Measurements from ENCODE around the gene CDC14B.
"Not testable (repeated sequence)": the region's sequence is repeated elsewhere in the genome, so short reads cannot be mapped to it uniquely, and the experiment has no call there.

The CDC14B gene

DNA sequence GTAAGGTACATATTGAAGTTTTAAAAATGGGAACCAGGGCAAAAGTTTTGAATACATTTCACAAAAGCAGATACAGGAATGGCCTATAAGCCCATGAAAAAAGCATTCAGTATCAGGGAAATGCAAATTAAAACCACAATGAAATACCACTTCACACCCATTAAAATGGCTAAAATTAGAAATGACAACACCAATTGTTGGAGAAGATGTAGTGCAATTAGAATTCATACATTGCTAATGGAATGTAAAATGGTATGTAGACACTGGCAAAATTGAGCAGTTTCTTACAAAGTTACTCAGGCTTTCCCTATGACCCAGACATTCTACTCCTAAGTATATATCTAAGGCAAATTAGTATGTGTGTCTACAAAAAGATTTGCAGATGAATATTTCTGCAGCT is 34.2 kb downstream of the CDC14B start:
- no peak for DNase-seq (ENCODE audit: low read depth)

DNA sequence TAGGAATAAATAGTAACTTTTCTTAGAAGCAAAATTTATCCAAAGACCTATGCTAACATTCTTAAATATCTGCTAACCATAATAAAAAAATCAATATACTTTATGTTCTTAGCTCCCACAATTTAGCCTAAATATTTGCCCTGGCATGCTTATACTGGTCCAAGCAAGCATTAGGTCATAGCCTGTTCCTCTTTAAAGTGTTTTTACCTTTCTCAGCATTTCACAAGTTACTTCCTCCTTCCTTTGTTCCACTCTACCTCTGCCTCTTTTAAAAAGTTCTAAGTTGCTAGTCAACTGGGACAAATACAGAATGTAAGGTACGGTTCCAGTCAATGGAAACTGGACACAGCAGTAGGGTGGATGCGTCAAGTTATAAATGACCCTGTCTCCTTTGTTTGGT is 37.4 kb downstream of the CDC14B start:
- DNase-seq (ENCODE audit: low read depth): not testable (repeated sequence)

DNA sequence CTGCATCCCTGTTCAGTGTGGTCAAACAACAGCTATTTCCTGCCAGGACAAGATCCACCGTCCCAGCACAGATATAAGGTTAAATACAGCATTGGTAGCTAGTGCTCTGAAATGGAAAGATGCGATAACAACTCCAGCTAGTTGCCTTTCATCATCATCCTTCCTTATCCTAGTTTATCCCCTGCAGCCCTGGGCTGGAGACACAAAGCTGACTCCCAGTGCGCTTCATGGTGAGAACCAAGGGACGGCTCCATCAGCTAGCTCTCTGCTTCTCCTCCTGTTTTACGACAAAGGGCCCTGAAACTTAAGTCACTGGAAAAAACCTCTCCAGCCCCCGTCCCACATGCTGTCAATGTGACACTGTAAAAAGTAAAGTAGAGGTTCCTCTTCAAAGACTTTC is 37.9 kb downstream of the CDC14B start:
- no peak for DNase-seq (ENCODE audit: low read depth)

DNA sequence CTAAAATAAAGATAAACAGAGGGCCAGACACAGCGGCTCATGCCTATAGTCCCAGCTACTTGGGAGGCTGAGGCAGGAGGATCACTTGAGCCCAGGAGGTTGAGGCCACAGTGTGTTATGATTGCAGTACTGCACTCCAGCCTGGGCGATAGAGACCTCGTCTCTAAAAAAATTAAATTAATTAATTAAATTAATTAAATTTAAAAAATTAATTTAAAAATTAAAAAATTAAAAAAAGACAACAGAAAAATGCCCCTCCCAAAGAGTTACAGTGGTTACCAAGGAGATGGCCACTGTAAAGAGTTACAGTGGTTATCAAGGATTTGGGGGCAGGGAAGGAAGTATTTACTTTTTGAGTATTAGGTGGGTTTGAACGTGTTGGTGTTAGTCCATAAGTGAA is 38.3 kb downstream of the CDC14B start:
- DNase-seq (ENCODE audit: low read depth): no peak

DNA sequence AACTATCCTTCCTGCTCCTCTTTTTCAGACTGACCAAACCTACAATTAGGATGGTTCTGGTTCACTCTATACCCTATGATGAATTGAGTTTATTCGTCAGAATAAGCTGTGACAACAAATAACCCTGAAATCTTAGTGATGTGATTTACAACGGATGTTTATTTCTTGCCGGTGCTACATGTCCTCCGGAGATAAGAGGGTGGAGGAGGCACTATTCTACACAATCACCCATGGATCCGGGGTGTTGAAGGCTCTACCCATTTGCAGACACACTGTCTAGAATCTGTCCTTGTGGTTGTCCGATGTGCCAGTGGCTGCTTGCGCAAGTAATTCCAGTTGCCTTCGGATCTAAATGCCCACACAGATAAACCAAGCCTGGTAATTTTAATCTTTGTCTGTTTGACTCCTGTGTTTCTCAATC is 44.7 kb downstream of the CDC14B start:
- no peak for DNase-seq (ENCODE audit: low read depth)

DNA sequence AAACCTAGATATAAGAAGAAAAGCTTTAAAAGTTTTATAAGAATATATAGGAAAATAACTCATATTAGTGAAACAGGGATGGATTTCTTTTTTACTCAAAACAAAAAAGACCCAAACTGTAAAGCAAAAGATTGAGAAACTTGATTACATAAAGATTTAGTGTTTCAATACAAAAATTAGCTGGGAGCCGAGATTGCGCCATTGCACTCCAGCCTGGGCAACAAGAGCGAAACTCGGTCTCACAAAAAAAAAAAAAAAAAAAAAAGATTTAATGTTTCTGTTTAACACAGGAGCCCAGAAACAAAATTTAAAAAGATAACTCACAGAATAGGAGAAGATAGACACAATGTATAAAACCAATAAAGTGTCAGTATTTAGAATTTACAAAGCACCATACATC is 45.2 kb downstream of the CDC14B start:
- DNase-seq (ENCODE audit: low read depth): no peak

DNA sequence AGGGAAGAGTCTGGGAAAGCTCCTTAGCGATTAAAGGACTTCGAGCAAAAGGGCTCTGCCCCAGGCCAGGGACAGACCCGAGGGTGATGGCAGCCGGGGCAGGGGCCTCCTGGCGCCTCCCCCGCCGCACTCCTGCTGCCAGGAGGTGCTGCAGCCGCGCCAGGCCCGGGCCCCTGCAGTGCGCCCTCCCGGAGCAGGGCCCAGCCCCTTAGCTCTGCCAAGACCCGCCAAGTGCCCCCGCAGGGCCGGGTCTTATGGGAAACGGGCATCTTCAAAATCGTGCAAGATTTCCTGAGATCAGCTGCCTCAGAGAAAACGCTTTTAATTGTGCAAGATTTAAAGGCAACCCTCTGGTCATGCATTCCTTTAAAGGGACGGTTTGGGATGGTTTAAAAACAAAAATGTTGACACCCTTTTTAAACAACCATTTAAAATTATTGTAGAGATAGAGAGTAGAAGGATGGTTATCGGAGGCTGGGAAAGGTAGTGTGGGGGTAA is 52.4 kb downstream of the CDC14B start:
- DNase-seq (ENCODE audit: low read depth): no peak

DNA sequence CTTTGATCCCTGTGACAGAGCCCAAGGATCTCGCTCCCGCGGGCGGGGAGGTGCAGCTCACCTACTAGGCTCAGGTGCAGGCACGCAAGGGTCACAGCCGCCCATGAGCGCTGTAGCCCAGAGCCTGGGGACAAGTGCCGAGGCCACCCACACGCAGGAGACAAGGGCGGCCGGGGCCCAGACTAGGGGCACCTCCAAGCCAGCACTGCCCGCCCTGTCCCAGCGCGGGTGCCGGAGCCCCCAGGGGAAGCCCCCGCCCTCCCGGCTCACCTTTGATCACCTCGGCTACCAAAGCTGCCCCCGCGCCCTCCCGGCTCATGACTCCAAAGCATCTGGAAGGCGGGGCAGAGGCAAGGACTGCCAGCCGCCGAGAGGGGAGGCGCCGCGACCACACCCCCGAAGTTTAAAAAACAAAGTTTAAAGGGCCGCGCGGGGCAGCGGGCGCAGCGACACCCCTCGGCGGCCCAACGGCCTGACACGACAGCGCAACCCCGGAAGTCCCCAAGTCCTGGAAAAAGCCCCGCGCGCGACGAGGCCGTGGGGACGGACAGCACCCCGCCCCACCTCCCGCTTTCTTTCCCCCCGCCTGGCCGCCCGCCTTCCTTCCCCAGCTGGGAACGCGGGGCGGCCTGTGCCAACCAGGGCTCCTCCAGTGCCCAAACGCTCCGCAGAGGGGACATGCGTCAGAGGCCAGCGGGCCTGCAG is 53.0 kb downstream of the CDC14B start:
- DNase-seq (ENCODE audit: low read depth): peak; percentile 74

DNA sequence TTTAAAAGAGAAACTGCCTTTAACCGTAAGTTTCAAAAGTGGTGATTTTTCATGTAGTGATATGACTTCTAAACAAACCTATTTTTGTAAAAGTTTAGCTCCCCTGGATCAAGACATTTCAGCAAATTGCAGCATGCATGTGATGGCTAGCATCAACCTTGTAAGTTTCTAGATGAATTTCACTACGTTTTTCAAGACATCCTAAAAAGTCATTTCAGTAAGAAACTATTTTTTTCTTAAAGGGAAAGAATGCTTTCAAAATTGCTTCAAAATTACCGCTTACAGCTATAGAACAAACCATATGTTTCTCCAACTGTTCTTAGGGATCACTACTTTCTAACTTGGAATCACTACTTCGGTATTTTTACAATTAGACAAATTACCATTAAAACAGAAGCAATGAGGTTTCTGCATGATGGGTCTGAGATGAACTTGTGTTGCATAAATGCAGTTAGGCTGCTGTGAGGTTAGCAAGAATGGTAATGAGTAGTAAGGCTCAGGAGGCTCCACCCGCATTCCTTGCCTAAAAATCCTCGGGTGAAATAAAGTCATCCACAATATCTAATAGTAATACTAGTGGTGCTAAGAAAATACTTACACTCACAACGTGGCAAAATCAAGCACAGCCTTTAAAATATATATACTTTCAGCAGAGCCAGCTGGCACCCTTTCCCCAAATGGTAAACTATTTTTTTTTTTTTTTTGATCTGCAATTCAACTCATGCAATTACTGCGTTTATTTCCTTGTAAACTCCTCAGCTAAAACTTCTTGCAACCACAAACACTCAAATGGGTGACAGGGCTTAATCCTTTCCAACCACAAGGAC is 53.8 kb downstream of the CDC14B start:
- no peak for DNase-seq (ENCODE audit: low read depth)

DNA sequence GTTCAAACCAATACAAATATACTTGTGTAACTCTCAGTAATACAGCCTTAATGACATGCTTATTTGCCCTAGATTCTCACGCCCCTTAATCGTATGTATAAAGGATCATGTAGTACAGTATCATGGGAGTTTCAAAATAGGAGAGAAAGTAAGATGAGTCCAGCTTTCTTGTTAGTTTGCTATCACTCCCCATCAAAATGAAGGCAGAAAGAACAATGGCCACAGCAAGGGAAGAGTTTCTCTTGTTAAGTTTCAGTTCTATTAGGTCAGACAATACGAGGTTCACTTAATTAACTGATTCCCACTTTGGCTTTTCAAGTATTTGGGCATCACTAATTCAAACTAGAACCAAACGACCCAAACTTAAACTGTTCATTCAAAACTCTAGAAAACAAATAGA is 55.4 kb downstream of the CDC14B start:
- DNase-seq (ENCODE audit: low read depth): no peak

DNA sequence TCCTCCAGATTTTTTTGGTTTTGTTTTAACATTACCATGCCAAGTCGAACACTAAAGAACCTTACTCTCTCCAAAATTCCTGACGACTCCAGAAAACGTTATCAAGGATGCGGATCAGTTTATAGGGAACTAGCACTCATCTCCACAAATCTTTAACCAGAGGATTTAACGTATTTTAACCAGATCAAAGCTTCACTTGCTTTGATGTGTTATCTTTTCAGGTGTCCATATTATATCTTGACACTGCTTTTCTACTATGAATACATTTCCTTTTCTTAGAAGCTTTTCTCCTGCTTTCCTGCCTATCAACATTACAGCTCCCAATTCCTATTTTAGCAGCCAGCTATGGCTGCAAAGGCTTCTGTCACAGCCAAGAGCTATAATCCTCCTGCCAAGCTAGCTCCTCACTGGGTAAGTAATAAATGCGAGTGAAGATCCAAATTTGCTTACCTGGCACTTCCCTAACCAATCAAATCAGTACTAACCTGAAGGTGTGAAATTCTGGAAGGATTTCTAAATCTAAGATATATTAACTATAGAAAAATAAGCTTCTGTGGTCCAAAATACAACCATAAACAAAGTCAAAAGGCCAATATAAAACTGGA is 60.2 kb downstream of the CDC14B start:
- DNase-seq (ENCODE audit: low read depth): no peak

DNA sequence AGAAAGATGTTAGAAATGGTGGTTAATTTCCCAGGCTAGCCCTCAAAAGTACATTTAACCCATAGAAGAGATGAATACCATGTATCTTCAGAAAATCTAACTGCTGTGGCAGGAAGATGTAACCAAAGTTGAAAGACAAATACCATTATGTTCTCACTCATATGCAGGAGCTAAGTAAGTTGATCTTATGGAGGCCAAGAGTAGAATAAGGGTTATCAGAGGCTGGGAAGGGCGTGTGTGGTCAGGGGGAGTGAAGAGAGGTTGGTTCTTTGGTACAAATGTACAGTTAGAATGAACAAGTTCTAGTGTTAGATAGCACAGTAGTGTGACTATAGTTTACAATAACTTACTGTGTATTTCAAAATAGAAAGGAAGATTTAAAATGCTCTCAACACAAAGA is 61.7 kb downstream of the CDC14B start:
- DNase-seq (ENCODE audit: low read depth): no peak

DNA sequence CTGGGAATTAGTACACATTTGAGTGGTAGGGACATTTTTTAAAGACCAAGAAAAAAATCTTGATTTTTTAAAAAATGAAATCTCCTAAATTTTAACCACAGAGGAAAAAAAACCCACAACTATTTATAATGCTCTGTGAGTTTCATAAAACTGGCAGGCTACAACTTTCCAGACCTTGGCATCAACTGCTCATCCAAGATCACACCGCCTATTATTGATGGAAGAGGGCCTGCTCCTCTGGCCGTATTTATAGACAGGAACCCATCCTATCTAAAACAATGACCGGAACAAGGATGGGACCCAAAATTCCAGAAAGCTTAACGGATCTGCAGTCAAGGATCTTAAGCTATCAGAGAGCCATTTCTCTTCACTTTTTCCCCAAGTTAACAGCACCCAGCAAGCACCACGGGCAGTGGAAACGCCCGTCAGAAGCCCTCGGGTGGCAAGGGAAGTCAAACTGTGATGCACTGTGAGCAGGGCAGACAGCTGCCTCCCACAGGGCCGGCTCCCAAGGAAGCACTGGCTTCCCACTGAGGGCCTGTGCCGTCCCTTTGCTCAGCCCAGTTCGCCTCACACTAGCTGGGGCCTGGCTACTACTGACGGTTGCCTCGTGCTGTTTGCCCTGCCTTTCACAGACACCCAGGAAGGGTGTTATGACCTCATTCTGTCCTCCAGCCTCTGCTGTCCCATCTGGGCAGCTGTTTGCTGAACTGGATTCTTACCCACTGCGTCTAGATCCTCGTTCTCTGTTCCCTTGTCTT is 62.8 kb downstream of the CDC14B start:
- no peak for DNase-seq (ENCODE audit: low read depth)

DNA sequence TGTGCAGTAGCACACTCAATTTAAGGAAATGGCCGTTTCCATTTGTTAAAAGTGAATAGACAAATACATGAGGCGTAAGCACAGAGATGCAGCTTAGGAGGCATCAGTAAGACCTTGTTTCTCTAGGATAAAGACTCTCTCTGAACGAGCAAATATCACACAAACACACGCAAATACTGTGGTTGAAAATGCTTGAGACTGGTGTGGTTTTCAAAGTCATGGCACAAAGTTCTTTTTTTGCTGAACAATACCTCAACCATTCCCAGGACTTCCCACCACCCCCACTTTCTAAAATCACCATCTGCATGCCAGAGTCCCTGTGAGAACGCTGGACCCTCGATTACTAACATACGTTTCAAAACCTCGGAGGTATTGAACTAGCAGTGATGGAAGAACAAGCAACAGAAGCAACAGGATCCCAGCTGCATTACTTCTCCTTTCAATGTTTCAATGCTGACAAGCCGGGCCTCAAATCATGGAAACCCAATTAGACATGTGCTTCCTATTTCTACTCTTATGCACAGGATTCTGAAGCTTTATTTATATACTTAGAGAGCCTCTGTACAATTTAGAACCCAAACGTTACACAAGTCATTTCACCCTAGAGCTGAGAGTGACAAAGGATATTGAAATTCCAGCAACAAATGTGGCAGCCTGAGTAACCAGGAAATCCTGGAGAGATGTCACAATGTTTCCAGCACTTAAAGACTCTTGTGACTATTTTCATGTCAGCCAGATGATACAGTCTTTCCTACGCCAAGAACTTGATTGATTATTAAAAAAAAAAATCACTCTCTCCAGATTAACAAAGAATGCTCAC is 63.9 kb downstream of the CDC14B start:
- no peak for DNase-seq (ENCODE audit: low read depth)

DNA sequence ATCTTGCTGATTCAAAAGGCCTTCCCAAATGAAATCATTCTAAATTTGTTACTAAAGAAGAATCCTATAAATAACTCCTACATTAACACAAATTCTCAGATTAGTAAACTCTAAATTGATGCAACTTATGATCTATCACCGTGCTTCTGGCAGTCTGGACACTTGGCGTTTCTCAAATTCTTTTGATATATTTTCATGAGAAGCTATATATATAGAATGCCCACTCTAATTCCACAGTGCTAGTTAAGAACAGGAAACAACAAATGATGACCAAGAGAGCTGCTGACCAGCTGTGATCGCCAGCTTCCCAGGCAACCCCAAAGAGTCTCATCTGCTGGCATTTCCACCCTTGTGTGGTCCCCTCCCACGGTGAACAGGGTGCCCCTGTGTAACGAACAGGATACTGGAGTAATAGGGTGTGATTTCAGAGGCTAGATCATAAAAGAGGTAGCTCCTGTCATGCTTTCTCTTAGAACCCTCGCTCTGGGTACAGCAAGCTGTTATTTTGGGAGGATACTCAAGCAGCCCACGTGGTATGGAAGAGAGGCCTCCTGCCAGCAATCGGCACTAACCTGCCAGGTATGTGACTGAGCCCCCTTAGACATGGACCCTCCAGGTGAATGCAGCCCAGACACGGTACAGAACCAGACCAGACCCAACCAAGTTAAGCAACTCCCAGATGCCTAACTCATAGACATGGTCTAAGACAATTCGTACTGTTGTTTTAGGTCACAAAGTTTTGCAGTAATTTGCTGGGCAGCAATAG is 64.7 kb downstream of the CDC14B start:
- DNase-seq (ENCODE audit: low read depth): no peak

DNA sequence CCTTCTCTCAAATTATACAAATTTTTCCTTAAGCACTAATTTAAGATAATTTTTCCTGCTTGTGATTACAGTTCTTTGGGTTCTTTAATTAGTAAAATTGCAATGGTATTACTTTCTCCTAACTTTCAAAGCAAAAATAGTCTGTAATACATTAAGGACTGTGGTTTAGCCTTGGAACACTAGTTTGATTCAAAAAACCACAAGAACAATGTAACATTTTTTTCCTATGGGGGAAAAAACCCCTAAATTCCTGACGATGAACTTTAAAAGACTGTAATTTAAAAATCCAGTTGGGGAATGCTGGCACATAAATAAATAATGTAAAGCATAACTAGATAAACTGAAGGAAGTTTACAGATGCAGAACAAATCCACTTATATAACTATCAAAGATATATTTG is 65.3 kb downstream of the CDC14B start:
- no peak for DNase-seq (ENCODE audit: low read depth)

DNA sequence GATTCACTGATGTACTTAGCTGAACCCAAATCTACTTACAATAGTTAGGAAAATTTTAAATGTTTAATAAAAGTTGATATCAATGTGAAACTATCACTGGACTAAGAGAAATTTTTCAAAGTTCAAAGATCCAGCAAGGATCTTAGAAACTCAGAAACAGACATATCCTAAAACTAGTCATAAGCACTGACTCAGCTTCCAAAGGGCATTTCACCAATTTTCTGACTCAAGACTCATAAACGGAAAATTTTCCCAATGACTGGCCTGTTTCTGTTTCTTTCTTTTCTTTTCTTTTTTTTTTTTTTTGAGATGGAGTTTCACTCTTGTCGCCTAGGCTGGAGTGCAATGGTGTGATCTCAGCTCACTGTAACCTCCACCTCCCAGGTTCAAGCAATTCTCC is 66.6 kb downstream of the CDC14B start:
- DNase-seq (ENCODE audit: low read depth): no peak

DNA sequence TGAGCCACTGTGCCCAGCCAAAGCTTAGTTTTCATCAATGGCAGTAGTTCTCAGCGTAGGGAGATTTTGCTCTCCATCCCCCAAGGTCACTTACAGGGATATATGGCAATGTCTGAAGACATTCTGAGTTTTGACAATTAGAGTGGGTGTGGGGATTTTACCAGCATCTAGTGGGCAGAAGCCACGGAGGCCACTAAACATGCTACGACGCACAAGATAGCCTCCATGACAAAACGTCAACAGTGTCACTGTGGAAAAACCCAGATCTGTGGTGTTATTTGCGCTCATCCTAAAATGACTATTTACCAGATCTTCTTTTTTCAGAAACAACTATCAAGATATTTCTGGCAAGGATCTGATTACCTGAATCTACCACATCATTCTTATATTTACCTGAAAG is 68.2 kb downstream of the CDC14B start:
- DNase-seq (ENCODE audit: low read depth): no peak

DNA sequence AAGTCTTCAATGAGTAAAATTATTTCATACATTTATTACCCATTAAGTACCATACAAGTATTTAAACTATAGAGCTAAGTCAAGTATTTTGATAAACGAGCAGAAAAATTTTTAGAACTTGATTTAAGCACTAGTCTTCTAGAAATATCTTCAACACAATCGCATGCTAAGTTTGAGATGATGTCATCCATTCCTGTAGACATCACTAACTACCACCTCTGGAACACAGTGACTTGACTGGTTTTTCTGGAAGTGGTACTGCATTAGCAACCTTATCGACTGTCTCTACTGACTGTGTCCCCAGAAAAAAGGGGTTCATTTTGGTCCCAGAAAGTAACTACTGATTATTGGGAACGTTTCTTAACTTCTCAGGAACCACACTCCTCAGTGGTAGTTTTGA is 69.0 kb downstream of the CDC14B start:
- DNase-seq (ENCODE audit: low read depth): no peak

DNA sequence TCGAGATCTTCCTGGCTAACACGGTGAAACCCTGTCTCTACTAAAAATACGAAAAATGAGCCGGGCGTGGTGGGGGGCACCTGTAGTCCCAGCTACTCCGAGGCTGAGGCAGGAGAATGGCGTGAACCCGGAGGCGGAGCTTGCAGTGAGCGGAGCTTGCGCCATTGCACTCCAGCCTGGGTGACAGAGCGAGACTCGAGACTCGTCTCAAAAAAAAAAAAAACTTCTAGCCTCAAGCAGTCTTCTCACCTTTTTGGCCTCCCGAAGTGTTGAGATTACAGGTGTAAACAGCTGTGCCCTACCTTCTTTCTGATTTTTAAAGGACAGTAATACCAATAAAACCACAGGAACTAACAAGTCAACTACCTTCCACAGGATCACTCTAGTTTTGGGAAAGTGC is 76.5 kb downstream of the CDC14B start:
- DNase-seq (ENCODE audit: low read depth): not testable (repeated sequence)

DNA sequence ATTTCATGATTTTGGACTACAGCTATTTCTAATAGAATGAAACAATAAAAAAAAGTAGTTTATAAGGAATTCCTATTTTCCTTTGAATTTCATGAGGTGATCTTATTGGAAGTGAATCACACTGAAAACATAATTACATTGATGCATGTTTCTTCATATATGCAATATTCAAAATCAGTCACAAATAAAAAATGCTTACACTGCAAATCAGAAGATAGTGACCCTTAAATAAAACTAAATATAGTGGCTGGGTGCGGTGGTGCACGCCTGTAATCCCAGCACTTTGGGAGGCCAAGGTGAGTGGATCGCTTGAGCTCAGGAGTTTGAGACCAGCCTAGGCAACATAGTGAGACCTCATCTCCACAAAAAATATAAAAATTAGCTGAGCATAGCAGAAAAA is 79.5 kb downstream of the CDC14B start:
- DNase-seq (ENCODE audit: low read depth): no peak

All from activated T-helper 1 cell treated with Interleukin-2 at 50 U/mL for 16 hours (primary cell).